GM12801 (cell line): ENCODE measurements around the gene SETD1A.

Source experiments
- CTCF ChIP-seq: IDR thresholded peaks from one replicate; pipeline ENCODE4 v1.5.1; 2011; ENCODE audit warnings: control low read depth; ENCODE audit not compliant: insufficient read length; ENCODE audit errors: extremely low read depth

SETD1A gene

GRCh38 chr16:31020536-31020935, 63.0 kb downstream of the SETD1A start:
- no peak for TF ChIP-seq CTCF

GRCh38 chr16:31022544-31023251, 65.1 kb downstream of the SETD1A start:
- no peak for TF ChIP-seq CTCF

- TF ChIP-seq CTCF: no peak
Measured at GRCh38 chr16:31023252-31023602, 65.7 kb downstream of the SETD1A start.

- no peak for TF ChIP-seq CTCF
Measured at GRCh38 chr16:31023627-31024226, 66.2 kb downstream of the SETD1A start.

- TF ChIP-seq CTCF: no peak
Measured at GRCh38 chr16:31025339-31025738, 67.8 kb downstream of the SETD1A start.

GRCh38 chr16:31029272-31029671, 71.7 kb downstream of the SETD1A start:
- no peak for TF ChIP-seq CTCF

GRCh38 chr16:31031276-31031675, 73.7 kb downstream of the SETD1A start:
- TF ChIP-seq CTCF: no peak
